ENCODE results near the gene ENTPD1.
"Not testable (repeated sequence)": the region's sequence is repeated elsewhere in the genome, so short reads cannot be mapped to it uniquely, and the experiment has no call there.

GRCh38 chr10:95808705-95809308, 52.8 kb downstream of the ENTPD1 start:
- not testable (repeated sequence) for TF ChIP-seq EZH2 (IDR thresholded peaks at IDR 0.05; ENCODE audit: insufficient read depth, poor library complexity, severe bottlenecking); EZH2phosphoT487 (IDR thresholded peaks at IDR 0.05; ENCODE audit: insufficient read depth, low read depth)
